GM23338 (cell line): ENCODE measurements around the gene OR10A4.

Source experiments
- CREB1 ChIP-seq: fragments of 250-450 bp; sonication (Bioruptor Pico); IDR thresholded peaks from 2 replicates; pipeline ENCODE4 v1.5.0; 2020; ENCODE audit warnings: low read depth, mild to moderate bottlenecking, moderate library complexity
- ETS1 ChIP-seq: IDR thresholded peaks from 2 replicates; pipeline ENCODE4 v1.6.1; 2016; ENCODE audit warnings: antibody characterized with exemption
- EZH2 ChIP-seq: fragments of 200-600 bp; sonication (generic); IDR thresholded peaks from one replicate; pipeline ENCODE4 v1.8.0; 2017; ENCODE audit warnings: antibody characterized with exemption, mild to moderate bottlenecking, low read depth; ENCODE audit not compliant: unreplicated experiment
- EZH2phosphoT487 ChIP-seq: fragments of 200-600 bp; sonication (generic); IDR thresholded peaks from one replicate; pipeline ENCODE4 v1.8.1; 2018; ENCODE audit warnings: antibody characterized with exemption; ENCODE audit not compliant: unreplicated experiment
- JUNB ChIP-seq: IDR thresholded peaks from one replicate; pipeline ENCODE4 v1.6.1; 2016; ENCODE audit warnings: antibody characterized with exemption; ENCODE audit not compliant: unreplicated experiment
- NANOG ChIP-seq: IDR thresholded peaks from 2 replicates; pipeline ENCODE4 v1.6.1; 2016; ENCODE audit warnings: antibody characterized with exemption, borderline replicate concordance
- POLR2AphosphoS5 ChIP-seq: IDR thresholded peaks from 2 replicates; pipeline ENCODE4 v1.6.1; 2016; ENCODE audit warnings: antibody characterized with exemption, low read depth
- STAT1 ChIP-seq: IDR thresholded peaks from one replicate; pipeline ENCODE4 v1.6.1; 2016; ENCODE audit warnings: antibody characterized with exemption; ENCODE audit not compliant: unreplicated experiment
- ZNF114 ChIP-seq: fragments of 250-450 bp; sonication (Bioruptor Pico); IDR thresholded peaks from 2 replicates; pipeline ENCODE4 v1.5.0; 2020; ENCODE audit warnings: mild to moderate bottlenecking, moderate library complexity
- ZNF331 ChIP-seq: fragments of 250-450 bp; sonication (Bioruptor Pico); IDR thresholded peaks from 2 replicates; pipeline ENCODE4 v1.5.0; 2020; ENCODE audit warnings: low read depth, mild to moderate bottlenecking, moderate library complexity
- TF ChIP-seq, protein P1 (sequence below), 2 experiments: fragments of 200-600 bp in 1 of 2; sonication (generic) in 1 of 2; conservative IDR thresholded peaks; 2 replicates each; pipeline versions ENCODE4 v1.5.1 to v1.6.1; 2016 to 2017; ENCODE audit warnings: antibody characterized with exemption in 2 of 2, low read depth in 2 of 2, mild to moderate bottlenecking in 2 of 2, moderate library complexity in 1 of 2
- TF ChIP-seq, protein P2 (sequence below): IDR thresholded peaks from one replicate; pipeline ENCODE4 v1.6.1; 2018; ENCODE audit warnings: antibody characterized with exemption; ENCODE audit not compliant: unreplicated experiment
- TF ChIP-seq, protein P3 (sequence below): fragments of 250-450 bp; sonication (Bioruptor Pico); IDR thresholded peaks from 2 replicates; pipeline ENCODE4 v1.5.0; 2020; ENCODE audit warnings: mild to moderate bottlenecking, moderate library complexity

- TF ChIP-seq, protein P1, sequence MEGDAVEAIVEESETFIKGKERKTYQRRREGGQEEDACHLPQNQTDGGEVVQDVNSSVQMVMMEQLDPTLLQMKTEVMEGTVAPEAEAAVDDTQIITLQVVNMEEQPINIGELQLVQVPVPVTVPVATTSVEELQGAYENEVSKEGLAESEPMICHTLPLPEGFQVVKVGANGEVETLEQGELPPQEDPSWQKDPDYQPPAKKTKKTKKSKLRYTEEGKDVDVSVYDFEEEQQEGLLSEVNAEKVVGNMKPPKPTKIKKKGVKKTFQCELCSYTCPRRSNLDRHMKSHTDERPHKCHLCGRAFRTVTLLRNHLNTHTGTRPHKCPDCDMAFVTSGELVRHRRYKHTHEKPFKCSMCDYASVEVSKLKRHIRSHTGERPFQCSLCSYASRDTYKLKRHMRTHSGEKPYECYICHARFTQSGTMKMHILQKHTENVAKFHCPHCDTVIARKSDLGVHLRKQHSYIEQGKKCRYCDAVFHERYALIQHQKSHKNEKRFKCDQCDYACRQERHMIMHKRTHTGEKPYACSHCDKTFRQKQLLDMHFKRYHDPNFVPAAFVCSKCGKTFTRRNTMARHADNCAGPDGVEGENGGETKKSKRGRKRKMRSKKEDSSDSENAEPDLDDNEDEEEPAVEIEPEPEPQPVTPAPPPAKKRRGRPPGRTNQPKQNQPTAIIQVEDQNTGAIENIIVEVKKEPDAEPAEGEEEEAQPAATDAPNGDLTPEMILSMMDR (conservative IDR thresholded peaks at IDR 0.05; ENCODE audit: low read depth in 2 of 2) = no peak
- TF ChIP-seq, protein P2, sequence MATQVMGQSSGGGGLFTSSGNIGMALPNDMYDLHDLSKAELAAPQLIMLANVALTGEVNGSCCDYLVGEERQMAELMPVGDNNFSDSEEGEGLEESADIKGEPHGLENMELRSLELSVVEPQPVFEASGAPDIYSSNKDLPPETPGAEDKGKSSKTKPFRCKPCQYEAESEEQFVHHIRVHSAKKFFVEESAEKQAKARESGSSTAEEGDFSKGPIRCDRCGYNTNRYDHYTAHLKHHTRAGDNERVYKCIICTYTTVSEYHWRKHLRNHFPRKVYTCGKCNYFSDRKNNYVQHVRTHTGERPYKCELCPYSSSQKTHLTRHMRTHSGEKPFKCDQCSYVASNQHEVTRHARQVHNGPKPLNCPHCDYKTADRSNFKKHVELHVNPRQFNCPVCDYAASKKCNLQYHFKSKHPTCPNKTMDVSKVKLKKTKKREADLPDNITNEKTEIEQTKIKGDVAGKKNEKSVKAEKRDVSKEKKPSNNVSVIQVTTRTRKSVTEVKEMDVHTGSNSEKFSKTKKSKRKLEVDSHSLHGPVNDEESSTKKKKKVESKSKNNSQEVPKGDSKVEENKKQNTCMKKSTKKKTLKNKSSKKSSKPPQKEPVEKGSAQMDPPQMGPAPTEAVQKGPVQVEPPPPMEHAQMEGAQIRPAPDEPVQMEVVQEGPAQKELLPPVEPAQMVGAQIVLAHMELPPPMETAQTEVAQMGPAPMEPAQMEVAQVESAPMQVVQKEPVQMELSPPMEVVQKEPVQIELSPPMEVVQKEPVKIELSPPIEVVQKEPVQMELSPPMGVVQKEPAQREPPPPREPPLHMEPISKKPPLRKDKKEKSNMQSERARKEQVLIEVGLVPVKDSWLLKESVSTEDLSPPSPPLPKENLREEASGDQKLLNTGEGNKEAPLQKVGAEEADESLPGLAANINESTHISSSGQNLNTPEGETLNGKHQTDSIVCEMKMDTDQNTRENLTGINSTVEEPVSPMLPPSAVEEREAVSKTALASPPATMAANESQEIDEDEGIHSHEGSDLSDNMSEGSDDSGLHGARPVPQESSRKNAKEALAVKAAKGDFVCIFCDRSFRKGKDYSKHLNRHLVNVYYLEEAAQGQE = no peak
- TF ChIP-seq EZH2 = no peak
- no peak for TF ChIP-seq POLR2AphosphoS5
- TF ChIP-seq ZNF114 (CRISPR knock-in tag) = no peak
- no peak for TF ChIP-seq JUNB
- TF ChIP-seq CREB1 = no peak
- TF ChIP-seq NANOG = no peak
- TF ChIP-seq EZH2phosphoT487 = no peak
- no peak for TF ChIP-seq ETS1
- TF ChIP-seq, protein P3, sequence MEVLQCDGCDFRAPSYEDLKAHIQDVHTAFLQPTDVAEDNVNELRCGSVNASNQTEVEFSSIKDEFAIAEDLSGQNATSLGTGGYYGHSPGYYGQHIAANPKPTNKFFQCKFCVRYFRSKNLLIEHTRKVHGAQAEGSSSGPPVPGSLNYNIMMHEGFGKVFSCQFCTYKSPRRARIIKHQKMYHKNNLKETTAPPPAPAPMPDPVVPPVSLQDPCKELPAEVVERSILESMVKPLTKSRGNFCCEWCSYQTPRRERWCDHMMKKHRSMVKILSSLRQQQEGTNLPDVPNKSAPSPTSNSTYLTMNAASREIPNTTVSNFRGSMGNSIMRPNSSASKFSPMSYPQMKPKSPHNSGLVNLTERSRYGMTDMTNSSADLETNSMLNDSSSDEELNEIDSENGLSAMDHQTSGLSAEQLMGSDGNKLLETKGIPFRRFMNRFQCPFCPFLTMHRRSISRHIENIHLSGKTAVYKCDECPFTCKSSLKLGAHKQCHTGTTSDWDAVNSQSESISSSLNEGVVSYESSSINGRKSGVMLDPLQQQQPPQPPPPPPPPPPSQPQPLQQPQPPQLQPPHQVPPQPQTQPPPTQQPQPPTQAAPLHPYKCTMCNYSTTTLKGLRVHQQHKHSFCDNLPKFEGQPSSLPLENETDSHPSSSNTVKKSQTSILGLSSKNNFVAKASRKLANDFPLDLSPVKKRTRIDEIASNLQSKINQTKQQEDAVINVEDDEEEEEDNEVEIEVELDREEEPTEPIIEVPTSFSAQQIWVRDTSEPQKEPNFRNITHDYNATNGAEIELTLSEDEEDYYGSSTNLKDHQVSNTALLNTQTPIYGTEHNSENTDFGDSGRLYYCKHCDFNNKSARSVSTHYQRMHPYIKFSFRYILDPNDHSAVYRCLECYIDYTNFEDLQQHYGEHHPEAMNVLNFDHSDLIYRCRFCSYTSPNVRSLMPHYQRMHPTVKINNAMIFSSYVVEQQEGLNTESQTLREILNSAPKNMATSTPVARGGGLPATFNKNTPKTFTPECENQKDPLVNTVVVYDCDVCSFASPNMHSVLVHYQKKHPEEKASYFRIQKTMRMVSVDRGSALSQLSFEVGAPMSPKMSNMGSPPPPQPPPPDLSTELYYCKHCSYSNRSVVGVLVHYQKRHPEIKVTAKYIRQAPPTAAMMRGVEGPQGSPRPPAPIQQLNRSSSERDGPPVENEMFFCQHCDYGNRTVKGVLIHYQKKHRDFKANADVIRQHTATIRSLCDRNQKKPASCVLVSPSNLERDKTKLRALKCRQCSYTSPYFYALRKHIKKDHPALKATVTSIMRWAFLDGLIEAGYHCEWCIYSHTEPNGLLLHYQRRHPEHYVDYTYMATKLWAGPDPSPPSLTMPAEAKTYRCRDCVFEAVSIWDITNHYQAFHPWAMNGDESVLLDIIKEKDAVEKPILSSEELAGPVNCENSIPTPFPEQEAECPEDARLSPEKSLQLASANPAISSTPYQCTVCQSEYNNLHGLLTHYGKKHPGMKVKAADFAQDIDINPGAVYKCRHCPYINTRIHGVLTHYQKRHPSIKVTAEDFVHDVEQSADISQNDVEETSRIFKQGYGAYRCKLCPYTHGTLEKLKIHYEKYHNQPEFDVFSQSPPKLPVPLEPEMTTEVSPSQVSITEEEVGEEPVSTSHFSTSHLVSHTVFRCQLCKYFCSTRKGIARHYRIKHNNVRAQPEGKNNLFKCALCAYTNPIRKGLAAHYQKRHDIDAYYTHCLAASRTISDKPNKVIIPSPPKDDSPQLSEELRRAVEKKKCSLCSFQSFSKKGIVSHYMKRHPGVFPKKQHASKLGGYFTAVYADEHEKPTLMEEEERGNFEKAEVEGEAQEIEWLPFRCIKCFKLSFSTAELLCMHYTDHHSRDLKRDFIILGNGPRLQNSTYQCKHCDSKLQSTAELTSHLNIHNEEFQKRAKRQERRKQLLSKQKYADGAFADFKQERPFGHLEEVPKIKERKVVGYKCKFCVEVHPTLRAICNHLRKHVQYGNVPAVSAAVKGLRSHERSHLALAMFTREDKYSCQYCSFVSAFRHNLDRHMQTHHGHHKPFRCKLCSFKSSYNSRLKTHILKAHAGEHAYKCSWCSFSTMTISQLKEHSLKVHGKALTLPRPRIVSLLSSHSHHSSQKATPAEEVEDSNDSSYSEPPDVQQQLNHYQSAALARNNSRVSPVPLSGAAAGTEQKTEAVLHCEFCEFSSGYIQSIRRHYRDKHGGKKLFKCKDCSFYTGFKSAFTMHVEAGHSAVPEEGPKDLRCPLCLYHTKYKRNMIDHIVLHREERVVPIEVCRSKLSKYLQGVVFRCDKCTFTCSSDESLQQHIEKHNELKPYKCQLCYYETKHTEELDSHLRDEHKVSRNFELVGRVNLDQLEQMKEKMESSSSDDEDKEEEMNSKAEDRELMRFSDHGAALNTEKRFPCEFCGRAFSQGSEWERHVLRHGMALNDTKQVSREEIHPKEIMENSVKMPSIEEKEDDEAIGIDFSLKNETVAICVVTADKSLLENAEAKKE (CRISPR knock-in tag) = no peak
- no peak for TF ChIP-seq STAT1
- no peak for TF ChIP-seq ZNF331
These were observed 13.4 kb downstream of the OR10A4 start for GRCh38 chr11:6889835-6890234.
